Activated T-cell treated with anti-CD3 and anti-CD28 coated beads for 4 hours (primary cell): ENCODE data around the gene NAA80.

ENCODE experiments used
- DNase-seq: peaks from one replicate; pipeline ENCODE4 v3.0.0-alpha.2; 2020

The NAA80 gene, protein sequence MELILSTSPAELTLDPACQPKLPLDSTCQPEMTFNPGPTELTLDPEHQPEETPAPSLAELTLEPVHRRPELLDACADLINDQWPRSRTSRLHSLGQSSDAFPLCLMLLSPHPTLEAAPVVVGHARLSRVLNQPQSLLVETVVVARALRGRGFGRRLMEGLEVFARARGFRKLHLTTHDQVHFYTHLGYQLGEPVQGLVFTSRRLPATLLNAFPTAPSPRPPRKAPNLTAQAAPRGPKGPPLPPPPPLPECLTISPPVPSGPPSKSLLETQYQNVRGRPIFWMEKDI

DNA sequence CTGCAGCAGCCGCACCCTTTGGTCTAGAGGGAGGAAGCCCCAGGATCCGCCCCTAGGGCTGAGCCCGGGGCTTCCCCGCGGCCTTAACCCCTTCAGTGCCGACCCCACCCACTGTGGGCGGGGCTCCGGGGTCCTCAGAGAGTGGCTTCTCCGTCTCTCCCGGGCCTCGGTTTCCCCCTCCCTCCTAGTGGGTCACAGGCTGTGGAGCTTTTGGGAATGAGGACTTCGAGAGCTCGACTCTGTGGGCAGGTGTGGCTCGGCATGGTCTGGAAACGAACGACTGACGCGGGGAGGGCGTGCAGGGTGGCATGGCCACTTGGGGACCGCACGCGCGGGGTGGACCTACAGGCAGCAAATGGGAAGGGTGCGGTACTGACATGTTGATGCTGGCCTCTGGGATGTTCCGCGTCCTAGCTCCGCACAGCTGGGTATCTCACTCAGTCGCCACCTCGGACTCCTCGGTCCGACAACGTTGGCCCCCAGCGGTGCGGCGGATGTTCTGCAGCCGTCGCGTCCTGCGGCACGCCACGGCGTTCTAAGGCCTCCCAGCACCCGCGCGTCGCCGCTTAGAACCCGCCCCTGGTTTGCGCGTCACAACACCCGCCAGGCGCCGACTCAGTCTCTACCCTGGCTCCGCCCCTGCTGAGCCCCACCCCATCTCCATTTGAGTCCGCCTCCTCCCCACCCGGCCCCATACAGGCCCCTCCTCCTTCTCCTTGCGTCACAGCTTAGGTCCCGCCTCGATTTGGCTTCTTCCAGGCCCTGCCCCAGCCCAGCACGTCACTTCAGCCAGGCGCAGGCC lies at the start of gene NAA80, which contains the start of gene HYAL3:
Gene NAA80, minus strand, starts transcription at position 570 of the 802 bp plus-strand sequence. CDS start 1,942 bp downstream, outside the sequence.
Gene HYAL3, minus strand, starts transcription at position 570 of the 802 bp plus-strand sequence. CDS start 3,803 bp downstream, outside the sequence.
- DNase-seq = peak; percentile 99

- DNase-seq = peak; percentile 66
Observed at GRCh38 chr3:50347187-50347813, 48.1 kb upstream of the NAA80 start.

- peak; percentile 65 for DNase-seq
Observed at GRCh38 chr3:50345586-50346234, 46.5 kb upstream of the NAA80 start, which contains the start of gene ZMYND10. Gene ZMYND10, minus strand, starts transcription at chr3:50345732. Its CDS starts 153 bp downstream, at chr3:50345579.

DNA sequence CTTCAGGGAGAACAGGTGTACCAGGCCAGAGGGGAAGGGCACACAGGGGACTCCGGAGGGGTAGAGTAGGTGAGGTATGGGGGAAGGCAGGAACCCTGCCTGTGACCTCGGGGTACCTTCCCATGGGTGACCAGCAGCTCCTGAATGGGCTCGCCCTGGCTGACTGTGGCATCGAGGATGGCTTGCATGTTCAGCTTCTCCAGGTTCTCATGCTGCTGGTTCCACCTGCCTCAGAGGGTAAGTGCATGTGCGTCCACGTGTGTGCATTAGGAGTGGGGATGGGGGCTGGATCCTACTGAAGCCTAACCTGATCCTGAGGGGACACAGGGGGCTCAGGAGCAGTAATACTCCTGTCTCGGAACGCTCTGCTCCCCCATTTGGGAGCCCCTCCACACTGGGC lies 45.8 kb upstream of the NAA80 start:
- no peak for DNase-seq

DNA sequence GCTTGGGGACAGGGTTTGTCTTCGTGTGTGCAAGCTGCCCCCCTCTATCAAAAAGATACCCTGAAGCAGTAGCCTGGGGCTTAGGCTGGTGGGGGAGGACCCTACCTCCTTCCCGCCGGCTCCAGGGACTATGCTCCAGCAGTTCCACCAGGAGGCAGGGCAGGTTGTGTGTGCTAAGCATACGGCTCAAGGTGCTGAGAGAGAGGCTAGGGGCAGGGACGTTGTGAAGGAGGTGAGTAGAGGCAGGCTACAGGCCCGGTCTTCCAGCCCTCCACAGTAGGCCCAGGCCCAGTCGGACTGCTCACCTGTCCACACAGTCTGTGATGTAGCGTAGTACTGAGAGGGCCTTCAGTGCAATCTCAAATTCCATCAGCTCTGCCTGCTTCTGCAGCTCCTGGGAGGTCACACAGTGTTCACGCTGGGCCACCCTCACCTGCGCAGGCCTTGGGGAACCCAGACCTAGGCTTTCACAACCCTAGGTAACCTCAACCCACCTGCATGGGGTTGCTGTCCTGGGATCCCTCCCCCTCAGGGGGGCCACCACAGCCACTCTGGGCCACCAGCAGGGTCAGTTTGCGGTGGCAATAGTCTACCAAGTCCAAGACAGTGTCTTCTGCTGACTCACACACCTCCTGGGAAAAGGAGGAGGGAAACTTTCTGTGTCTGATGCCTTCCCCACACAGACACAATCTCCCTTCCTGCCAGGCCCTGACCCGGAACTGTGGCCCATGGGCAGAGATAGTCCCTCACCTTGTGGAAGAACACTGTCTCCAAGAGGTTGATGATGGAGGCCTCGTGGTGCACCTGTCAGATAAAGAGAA lies 43.8 kb upstream of the NAA80 start:
- DNase-seq = no peak

DNA sequence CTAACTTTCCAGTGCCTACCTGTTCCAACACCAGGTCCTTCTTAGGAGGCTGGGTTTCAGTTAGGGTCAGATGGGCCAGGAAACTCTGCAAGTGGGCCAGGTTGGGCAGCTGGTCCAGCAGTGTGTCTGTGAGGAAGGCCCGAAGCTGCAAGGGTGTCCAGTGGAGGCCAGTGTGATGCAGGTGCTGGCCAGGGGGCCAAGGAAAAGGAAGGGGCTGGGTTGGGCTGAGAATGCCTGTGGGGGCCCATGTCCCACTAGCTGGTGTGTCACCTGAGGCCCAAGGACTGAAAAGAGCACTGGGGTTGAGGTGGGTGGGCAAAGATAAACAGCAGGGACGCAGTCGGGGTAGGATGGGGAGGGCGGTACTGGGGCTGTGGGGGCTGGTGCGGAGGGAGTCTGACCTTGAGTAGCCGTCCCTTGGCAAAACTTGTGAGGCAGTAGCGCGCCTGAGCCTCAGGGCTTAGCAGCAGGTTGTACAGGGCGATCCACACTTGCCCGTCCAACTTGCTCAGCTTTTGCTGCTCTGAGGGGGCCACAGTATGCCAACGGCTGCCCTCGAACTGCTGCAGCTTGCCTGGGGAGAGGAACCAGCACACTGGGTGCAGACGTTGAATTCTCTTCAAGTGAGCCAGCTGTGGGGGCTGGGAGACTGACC lies 42.9 kb upstream of the NAA80 start:
- DNase-seq = no peak

- DNase-seq = no peak
Observed at GRCh38 chr3:50341537-50341936, 42.3 kb upstream of the NAA80 start.

DNA sequence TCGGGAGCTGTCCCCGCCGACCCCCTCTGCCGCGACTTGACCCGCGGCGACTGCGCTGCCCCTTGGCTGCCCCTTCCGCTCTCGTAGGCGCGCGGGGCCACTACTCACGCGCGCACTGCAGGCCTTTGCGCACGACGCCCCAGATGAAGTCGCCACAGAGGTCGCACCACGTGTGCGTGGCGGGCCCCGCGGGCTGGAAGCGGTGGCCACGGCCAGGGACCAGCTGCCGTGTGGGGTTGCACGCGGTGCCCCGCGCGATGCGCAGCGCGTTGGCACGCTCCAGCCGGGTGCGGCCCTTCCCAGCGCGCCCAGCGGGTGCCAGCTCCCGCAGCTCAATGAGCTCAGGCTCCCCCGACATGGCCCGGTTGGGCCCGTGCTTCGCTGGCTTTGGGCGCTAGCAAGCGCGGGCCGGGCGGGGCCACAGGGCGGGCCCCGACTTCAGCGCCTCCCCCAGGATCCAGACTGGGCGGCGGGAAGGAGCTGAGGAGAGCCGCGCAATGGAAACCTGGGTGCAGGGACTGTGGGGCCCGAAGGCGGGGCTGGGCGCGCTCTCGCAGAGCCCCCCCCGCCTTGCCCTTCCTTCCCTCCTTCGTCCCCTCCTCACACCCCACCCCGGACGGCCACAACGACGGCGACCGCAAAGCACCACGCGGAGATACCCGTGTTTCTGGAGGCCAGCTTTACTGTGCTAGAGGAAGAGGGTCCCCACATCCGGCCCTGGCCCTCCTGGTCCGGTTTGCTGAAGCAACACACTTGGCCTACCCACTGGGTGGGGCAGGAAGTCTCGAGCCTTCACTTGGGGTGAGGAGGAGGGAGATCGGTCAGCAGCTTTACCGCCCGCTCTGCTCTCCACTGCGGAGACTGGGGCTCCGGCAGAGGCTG lies 41.5 kb upstream of the NAA80 start, which contains the start of gene RASSF1:
Gene RASSF1, minus strand, starts transcription at position 389 of the 882 bp plus-strand sequence. Its CDS starts 31 bp downstream, at position 358.
- DNase-seq = peak; percentile 46

GRCh38 chr3:50340147-50340447 lies 40.9 kb upstream of the NAA80 start:
- DNase-seq = no peak

- DNase-seq = no peak
Observed at GRCh38 chr3:50339485-50340146, 40.4 kb upstream of the NAA80 start.

- no peak for DNase-seq
Observed at GRCh38 chr3:50338965-50339364, 39.8 kb upstream of the NAA80 start.

DNA sequence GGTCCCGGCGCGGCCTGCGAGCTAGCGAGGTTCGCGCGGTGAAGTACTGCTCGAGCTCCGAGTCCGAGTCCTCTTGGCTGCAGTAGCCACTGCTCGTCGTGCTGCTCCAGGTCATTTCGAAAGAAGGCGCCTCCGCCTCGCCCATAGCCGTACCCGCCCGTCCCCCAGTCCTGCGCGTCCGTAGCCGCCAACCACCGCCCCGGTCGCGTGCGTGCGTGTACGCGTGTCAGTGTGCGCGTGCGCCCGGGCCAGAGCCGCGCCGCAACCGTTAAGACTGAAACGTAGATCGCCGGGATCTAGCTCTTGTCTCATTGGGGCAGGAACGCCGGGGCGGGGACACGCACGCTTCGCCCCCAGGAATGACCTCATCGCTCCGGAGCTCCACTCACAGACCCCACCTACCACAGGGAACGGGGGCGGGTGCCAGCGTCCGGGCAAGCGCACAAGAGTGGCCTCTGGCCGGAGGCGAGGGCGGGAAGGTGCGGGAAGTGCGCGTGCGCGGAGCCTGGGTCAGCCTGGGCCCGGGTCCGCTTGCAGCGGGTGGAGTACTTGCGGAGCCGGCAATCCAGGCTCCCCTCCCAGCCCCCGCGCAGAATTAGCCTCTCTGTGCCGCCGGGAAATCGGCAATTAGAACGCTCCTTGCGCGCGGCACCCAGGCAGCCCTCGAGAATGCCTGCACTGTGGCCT lies 38.1 kb upstream of the NAA80 start:
- DNase-seq = peak; percentile 87

- peak; percentile 32 for DNase-seq
Observed at GRCh38 chr3:50336452-50337174, 37.4 kb upstream of the NAA80 start.

- no peak for DNase-seq
Observed at GRCh38 chr3:50334339-50335075, 35.3 kb upstream of the NAA80 start.

DNA sequence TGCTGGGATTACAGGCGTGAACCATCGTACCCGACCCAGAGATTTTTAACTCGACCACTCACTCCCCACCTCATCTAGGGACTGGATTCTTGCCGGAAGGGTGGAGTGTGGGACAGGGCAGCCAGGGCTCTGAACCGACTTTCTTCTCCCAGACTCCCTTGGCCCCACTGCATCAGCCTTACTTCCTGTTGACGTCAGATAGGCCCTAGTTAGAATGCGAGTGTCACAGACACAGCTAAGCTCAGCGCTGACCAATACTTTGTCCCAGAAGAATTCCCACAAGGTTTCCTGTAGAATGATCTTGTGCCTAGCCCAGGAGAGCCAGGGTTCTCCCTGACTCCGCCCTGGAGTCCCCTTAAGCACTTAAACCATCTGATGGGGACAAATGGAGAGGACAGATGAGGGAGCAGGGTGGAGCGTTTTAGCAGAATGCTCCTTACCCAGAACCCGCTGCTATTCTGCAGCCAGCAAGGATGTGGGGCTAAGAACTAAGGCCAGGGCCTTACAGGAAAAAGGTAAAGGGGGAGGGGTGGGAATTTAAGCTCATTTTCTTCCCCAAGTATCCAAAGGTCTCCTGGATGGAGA lies 34.6 kb upstream of the NAA80 start:
- DNase-seq = no peak

DNA sequence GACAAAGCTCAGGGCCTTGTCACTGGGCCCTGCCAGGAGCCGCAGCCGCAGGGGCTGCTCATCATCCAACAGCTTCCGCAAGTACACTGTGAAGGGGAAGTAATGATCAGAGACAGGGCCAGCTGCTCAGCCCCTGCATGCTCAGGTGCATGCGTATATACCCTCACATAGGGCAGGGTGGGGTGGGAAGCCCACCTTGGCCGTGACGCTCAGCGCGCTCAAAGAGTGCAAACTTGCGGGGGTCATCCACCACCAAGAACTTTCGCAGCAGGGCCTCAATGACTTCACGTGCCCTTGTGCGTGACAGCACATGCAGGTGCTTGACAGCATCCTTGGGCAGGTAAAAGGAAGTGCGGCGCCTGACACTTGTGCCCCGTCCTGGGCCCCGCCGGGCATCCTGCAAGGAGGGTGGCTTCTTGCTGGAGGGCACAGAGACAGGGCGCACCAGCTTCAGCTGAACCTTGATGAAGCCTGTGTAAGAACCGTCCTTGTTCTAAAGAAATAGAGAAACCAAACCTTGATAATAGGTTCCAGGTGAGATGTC lies 32.2 kb upstream of the NAA80 start:
- DNase-seq = no peak

- no peak for DNase-seq
Observed at GRCh38 chr3:50330330-50330729, 31.1 kb upstream of the NAA80 start.
